Germinal center (tissue), 1 donor: Measurements from ENCODE around the gene FAM53A.
"Not testable (repeated sequence)": the region's sequence is repeated elsewhere in the genome, so short reads cannot be mapped to it uniquely, and the experiment has no call there.

Experiments used
- DNase-seq: peaks from one replicate; pipeline ENCODE4 v3.0.0; 2012; ENCODE audit warnings: mixed read lengths, low spot score

Gene FAM53A

GRCh38 chr4:1685235-1686150 lies 1.4 kb upstream of the FAM53A start:
- DNase-seq: no peak

GRCh38 chr4:1684506-1685234 lies 557 bp upstream of the FAM53A start:
- DNase-seq: no peak

GRCh38 chr4:1683261-1683735 lies 815 bp downstream of the FAM53A start:
- no peak for DNase-seq

GRCh38 chr4:1682860-1683259 lies 1.3 kb downstream of the FAM53A start:
- no peak for DNase-seq

- no peak for DNase-seq
Observed at GRCh38 chr4:1678244-1678643, 5.9 kb downstream of the FAM53A start.

- no peak for DNase-seq
Observed at GRCh38 chr4:1676605-1677525, 7.2 kb downstream of the FAM53A start.

- DNase-seq: no peak
Observed at GRCh38 chr4:1675802-1676137, 8.3 kb downstream of the FAM53A start.

- no peak for DNase-seq
Observed at GRCh38 chr4:1675136-1675801, 8.8 kb downstream of the FAM53A start.

- no peak for DNase-seq
Observed at GRCh38 chr4:1674682-1675081, 9.4 kb downstream of the FAM53A start.

- no peak for DNase-seq
Observed at GRCh38 chr4:1673671-1674070, 10.4 kb downstream of the FAM53A start.

- DNase-seq: not testable (repeated sequence)
Observed at GRCh38 chr4:1671011-1671410, 13.1 kb downstream of the FAM53A start.

- DNase-seq: no peak
Observed at GRCh38 chr4:1670279-1670678, 13.8 kb downstream of the FAM53A start.

- DNase-seq: no peak
Observed at GRCh38 chr4:1669850-1670249, 14.3 kb downstream of the FAM53A start.

- no peak for DNase-seq
Observed at GRCh38 chr4:1669270-1669669, 14.8 kb downstream of the FAM53A start.

- DNase-seq: no peak
Observed at GRCh38 chr4:1668488-1668840, 15.6 kb downstream of the FAM53A start.

- DNase-seq: no peak
Observed at GRCh38 chr4:1667273-1667672, 16.8 kb downstream of the FAM53A start.

- DNase-seq: no peak
Observed at GRCh38 chr4:1666391-1666790, 17.7 kb downstream of the FAM53A start.

- DNase-seq: no peak
Observed at GRCh38 chr4:1664141-1664540, 20.0 kb downstream of the FAM53A start.

- no peak for DNase-seq
Observed at GRCh38 chr4:1663549-1663948, 20.6 kb downstream of the FAM53A start.

- DNase-seq: no peak
Observed at GRCh38 chr4:1661695-1662094, 22.4 kb downstream of the FAM53A start.

GRCh38 chr4:1660948-1661677 lies 23.0 kb downstream of the FAM53A start:
- no peak for DNase-seq
